ENCODE data around the gene PACC1.

- TF ChIP-seq CTCF (IDR thresholded peaks at IDR 0.05), result no peak
- TF ChIP-seq POLR2AphosphoS5 (IDR thresholded peaks at IDR 0.05), result no peak
- TF ChIP-seq POLR2A (IDR thresholded peaks at IDR 0.05), result no peak
These were observed 771 bp downstream of the PACC1 start for GRCh38 chr1:212413902-212414327.

Measured in breast epithelium (tissue), 3 donors.